ENCODE data around the gene STAP1. TPM values are rescaled to one million over a fixed set of nuclear protein-coding genes. Genes with fewer than 3 reads are reported as not detected.

The STAP1 gene
- total RNA-seq, 1 experiment from 2014 or later = not detected

DNA sequence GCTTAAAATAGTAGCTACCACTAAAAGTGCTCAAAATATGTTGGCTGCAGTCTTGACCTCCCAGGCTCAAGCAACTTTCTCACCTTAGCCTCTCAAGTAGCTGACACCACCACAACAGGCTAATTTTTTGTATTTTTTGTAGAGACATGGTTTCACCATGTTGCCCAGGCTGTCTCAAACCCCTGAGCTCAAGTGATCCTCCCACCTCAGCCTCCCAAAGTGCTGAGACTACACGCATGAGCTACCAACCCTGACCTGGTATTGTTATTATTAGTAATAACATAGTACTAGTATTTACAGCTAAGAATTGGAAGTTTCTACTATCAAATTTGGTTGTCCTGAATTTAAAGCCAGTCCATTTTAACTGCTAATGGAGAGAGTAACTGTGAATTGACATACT lies 18.0 kb downstream of the STAP1 start:
- no peak for TF ChIP-seq SIN3A (IDR thresholded peaks at IDR 0.05; ENCODE audit: low read depth)
- no peak for TF ChIP-seq POLR2A (IDR thresholded peaks at IDR 0.05; ENCODE audit: borderline replicate concordance, extremely low read depth, insufficient read depth, insufficient read length)
- TF ChIP-seq ATF3 (IDR thresholded peaks at IDR 0.05) = no peak
- TF ChIP-seq CTCF (IDR thresholded peaks at IDR 0.05 in 2 of 3, conservative IDR thresholded peaks at IDR 0.05 in 1 of 3; ENCODE audit: borderline replicate concordance in 1 of 3, insufficient read depth in 1 of 3, low read depth in 2 of 3, low read length in 2 of 3) = no peak
- TF ChIP-seq SRF (IDR thresholded peaks at IDR 0.05; ENCODE audit: low read depth) = no peak
- TF ChIP-seq EGR1 (IDR thresholded peaks at IDR 0.05; ENCODE audit: low read depth) = no peak
- TF ChIP-seq ELF1 (IDR thresholded peaks at IDR 0.05; ENCODE audit: borderline replicate concordance, low read depth) = no peak
- TF ChIP-seq YY1 (IDR thresholded peaks at IDR 0.05; ENCODE audit: extremely low read depth, insufficient replicate concordance, low read depth, low read length) = no peak
- TF ChIP-seq TCF7L2 (IDR thresholded peaks at IDR 0.05; ENCODE audit: borderline replicate concordance, extremely low read depth, insufficient read depth, insufficient read length) = no peak
- TF ChIP-seq, protein P1, sequence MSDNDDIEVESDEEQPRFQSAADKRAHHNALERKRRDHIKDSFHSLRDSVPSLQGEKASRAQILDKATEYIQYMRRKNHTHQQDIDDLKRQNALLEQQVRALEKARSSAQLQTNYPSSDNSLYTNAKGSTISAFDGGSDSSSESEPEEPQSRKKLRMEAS (IDR thresholded peaks at IDR 0.05) = no peak
- TF ChIP-seq POLR2AphosphoS5 (IDR thresholded peaks at IDR 0.05; ENCODE audit: low read depth, low read length) = no peak
- no peak for TF ChIP-seq CBX3 (IDR thresholded peaks at IDR 0.05; ENCODE audit: low read depth)
- TF ChIP-seq, protein P2, sequence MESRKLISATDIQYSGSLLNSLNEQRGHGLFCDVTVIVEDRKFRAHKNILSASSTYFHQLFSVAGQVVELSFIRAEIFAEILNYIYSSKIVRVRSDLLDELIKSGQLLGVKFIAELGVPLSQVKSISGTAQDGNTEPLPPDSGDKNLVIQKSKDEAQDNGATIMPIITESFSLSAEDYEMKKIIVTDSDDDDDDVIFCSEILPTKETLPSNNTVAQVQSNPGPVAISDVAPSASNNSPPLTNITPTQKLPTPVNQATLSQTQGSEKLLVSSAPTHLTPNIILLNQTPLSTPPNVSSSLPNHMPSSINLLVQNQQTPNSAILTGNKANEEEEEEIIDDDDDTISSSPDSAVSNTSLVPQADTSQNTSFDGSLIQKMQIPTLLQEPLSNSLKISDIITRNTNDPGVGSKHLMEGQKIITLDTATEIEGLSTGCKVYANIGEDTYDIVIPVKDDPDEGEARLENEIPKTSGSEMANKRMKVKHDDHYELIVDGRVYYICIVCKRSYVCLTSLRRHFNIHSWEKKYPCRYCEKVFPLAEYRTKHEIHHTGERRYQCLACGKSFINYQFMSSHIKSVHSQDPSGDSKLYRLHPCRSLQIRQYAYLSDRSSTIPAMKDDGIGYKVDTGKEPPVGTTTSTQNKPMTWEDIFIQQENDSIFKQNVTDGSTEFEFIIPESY (IDR thresholded peaks at IDR 0.05; ENCODE audit: extremely low read depth, insufficient replicate concordance, low read length) = no peak
- no peak for TF ChIP-seq CEBPB (IDR thresholded peaks at IDR 0.05; ENCODE audit: low read depth)
- no peak for TF ChIP-seq FOSL1 (IDR thresholded peaks at IDR 0.05; ENCODE audit: low read depth)
- intact Hi-C loops (cut with micrococcal nuclease) = no loop called here
- no peak overlapping the region for H3K9ac ChIP-seq (ENCODE audit: low read length)
- POLR2A ChIA-PET = no interaction called here
- DNase-seq (ENCODE audit: low read depth, low spot score) (no peak), ATAC-seq (no peak)
- BruUV-seq (replicated peaks) = no TSS peak
- no peaks in the 10 kb centered on the region for H4K20me1 ChIP-seq (ENCODE audit: insufficient read depth)
- H3K4me3 ChIP-seq (replicated peaks in 1 of 2; ENCODE audit: low read depth in 1 of 2, low read length in 2 of 2) = no peak overlapping the region
- H3K9me2 ChIP-seq (ENCODE audit: insufficient read depth) = no peaks in the 10 kb centered on the region
- RAD21 ChIA-PET (ENCODE audit: low non-redundant PET in 1 of 2, low total read pairs in 2 of 2, uncharacterized antibody in 2 of 2, unreplicated experiment in 2 of 2) = no interaction called here
- H3K27me3 ChIP-seq (ENCODE audit: insufficient read depth, low read length) = no peaks in the 10 kb centered on the region
- H3K4me2 ChIP-seq (ENCODE audit: low read length) = no peak overlapping the region
- no peaks in the 10 kb centered on the region for H3K36me3 ChIP-seq (ENCODE audit: control insufficient read depth in 1 of 2, insufficient read depth in 2 of 2, low read length in 2 of 2)
- CTCF ChIA-PET = no interaction called here
- no peak overlapping the region for H3K27ac ChIP-seq (ENCODE audit: low read depth, low read length)
- H3K4me1 ChIP-seq (ENCODE audit: control insufficient read depth in 1 of 2, insufficient read depth in 2 of 2, low read length in 2 of 2) = no peaks in the 10 kb centered on the region
- H3K79me2 ChIP-seq (ENCODE audit: insufficient read depth, low read length) = no peaks in the 10 kb centered on the region
- H2AFZ ChIP-seq (ENCODE audit: low read depth, low read length, poor library complexity, severe bottlenecking) = no peak overlapping the region
- H3K9me3 ChIP-seq (ENCODE audit: control insufficient read depth in 1 of 2, insufficient read depth in 1 of 2, low read depth in 1 of 2, low read length in 2 of 2) = no peaks in the 10 kb centered on the region

Data from HCT116 (cell line).